Upper lobe of right lung (tissue), 1 donor: ENCODE measurements around the gene GRK5. TPM values are rescaled to one million over a fixed set of nuclear protein-coding genes. Genes with fewer than 3 reads are reported as not detected.

Experiments used
- ATAC-seq: fragments of 200-7000 bp; cut with Tn5 transposase; one replicate; pipeline ENCODE4 v1.9.1; 2020; ENCODE audit warnings: mild to moderate bottlenecking, moderate library complexity
- DNase-seq: peaks from one replicate; pipeline ENCODE4 v3.0.0-alpha.2; 2020
- H3K27ac ChIP-seq: fragments of 200-600 bp; one replicate; pipeline ENCODE4 v1.8.0; 2022
- H3K27me3 ChIP-seq: fragments of 200-600 bp; one replicate; pipeline ENCODE4 v1.8.0; 2022; ENCODE audit warnings: mild to moderate bottlenecking
- H3K36me3 ChIP-seq: fragments of 200-600 bp; one replicate; pipeline ENCODE4 v1.8.0; 2022
- H3K4me1 ChIP-seq: fragments of 200-600 bp; one replicate; pipeline ENCODE4 v1.8.0; 2022
- H3K4me3 ChIP-seq: fragments of 200-600 bp; one replicate; pipeline ENCODE4 v1.8.0; 2022; ENCODE audit warnings: mild to moderate bottlenecking
- H3K9me3 ChIP-seq: fragments of 200-600 bp; one replicate; pipeline ENCODE4 v1.8.0; 2022
- intact Hi-C: fragments of 100-400 bp; cut with DNase I; formaldehyde crosslinking; loops from one replicate; pipeline ENCODE4 v1.11.0; 2022
- total RNA-seq: library from RNA; stranded (reverse); fragmentation: NEBNext Ultra II Directional; extraction: Animal tissue kit (Norgen Biotek cat#: 25700); gene quantifications from one replicate; pipeline ENCODE4 v1.2.1, GENCODE V29; 2021
- TF ChIP-seq, protein P1 (sequence below): fragments of 200-600 bp; IDR thresholded peaks from one replicate; pipeline ENCODE4 v1.8.0; 2022; ENCODE audit warnings: antibody characterized with exemption
- donor health status: DM: no; HTN: yes; CAD: no; lungs with severe emphysema.

The GRK5 gene
- total RNA-seq, 1 donor from 2014 or later, result 83.5 TPM

DNA sequence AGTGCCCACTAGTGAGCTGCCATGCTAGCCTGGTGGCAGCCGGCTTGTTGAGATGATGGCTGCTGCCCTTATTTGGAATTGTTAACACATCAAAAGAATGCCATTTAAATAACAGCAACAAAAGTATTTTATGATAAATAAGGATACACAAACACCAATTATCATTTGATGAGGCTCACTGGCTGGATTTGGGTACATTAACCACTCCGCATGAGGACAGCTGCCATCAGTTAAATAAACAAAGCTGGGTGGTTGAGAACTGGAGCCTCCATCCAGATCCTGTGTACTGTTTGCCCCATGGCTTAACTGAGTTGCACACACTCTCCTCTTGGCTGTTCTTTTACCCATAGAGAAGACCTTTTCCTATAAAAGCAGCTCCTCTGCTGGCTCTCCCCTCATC lies 231.3 kb downstream of the GRK5 start:
- no peak for ATAC-seq
- H3K27ac ChIP-seq, result no peak overlapping the region
- no peaks in the 10 kb centered on the region for H3K9me3 ChIP-seq
- intact Hi-C loops, result no loop called here
- TF ChIP-seq, protein P1, sequence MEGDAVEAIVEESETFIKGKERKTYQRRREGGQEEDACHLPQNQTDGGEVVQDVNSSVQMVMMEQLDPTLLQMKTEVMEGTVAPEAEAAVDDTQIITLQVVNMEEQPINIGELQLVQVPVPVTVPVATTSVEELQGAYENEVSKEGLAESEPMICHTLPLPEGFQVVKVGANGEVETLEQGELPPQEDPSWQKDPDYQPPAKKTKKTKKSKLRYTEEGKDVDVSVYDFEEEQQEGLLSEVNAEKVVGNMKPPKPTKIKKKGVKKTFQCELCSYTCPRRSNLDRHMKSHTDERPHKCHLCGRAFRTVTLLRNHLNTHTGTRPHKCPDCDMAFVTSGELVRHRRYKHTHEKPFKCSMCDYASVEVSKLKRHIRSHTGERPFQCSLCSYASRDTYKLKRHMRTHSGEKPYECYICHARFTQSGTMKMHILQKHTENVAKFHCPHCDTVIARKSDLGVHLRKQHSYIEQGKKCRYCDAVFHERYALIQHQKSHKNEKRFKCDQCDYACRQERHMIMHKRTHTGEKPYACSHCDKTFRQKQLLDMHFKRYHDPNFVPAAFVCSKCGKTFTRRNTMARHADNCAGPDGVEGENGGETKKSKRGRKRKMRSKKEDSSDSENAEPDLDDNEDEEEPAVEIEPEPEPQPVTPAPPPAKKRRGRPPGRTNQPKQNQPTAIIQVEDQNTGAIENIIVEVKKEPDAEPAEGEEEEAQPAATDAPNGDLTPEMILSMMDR, result no peak
- no peak for DNase-seq
- no peak overlapping the region for H3K4me3 ChIP-seq
- H3K4me1 ChIP-seq, result peaks cover 13% of the 10 kb centered on the region
- H3K27me3 ChIP-seq, result no peaks in the 10 kb centered on the region
- H3K36me3 ChIP-seq, result peaks cover 23% of the 10 kb centered on the region

DNA sequence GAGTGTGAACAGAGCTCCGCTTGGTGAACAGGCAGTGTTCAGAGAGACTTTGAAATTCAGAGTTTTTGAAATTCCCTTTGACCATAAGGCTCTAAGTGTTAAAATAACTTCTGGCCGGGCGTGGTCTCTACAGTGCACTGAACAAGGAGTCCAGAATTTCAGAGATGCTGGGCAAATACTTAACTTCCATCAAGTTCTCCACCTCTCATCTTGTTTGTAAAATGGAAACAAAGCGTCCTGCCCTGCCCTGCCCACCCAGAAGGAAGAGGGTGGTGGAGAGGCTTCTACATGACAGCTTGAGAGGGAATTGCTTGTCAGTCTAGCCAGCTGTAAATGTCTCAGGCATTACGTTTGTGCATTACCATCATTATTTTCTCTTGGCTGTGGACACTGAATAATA lies 232.6 kb downstream of the GRK5 start:
- peak; percentile 66 for ATAC-seq
- H3K27me3 ChIP-seq, result no peaks in the 10 kb centered on the region
- no peaks in the 10 kb centered on the region for H3K9me3 ChIP-seq
- TF ChIP-seq, protein P1, result no peak
- intact Hi-C loops, result no loop called here
- H3K4me1 ChIP-seq, result peaks cover 13% of the 10 kb centered on the region
- H3K36me3 ChIP-seq, result peaks cover 23% of the 10 kb centered on the region
- no peak for DNase-seq
- H3K4me3 ChIP-seq, result no peak overlapping the region
- H3K27ac ChIP-seq, result no peak overlapping the region

DNA sequence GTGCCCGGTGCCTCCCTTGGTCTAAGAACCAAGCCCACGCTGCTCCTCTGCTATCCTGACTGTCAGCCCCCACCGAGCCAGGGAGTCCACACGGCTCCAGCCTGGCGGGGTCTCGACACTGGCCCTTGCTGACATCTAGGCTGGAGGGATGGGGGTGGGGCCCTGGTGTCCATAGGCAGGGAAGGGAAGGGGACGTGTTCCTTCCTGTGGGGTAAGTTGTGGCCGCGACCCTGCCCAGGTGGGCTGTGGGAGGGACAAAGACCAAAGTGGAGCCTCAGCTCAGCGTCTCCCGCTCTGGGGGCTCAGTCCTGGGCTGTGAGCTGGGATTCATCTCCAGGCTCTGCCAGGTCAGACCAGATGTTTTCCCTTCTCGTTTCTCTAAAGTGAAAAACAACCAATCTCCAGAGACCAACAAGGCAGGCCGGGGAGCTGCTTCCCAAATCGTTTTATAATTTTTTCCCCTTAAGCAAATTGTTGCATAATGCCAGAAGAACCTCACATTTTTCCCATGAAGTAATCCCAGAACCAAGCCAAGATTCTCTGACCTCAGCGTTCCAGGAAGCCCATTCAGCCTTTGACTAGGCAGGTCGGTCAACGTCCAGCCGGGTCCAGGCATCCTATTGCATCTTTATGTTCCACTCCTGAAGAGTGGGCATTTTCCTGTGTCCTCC lies 233.9 kb downstream of the GRK5 start:
- Histone ChIP-seq H3K27ac (peak overlapping the region; percentile 74), H3K4me1 (peaks cover 13% of the 10 kb centered on the region), H3K4me3 (no peak overlapping the region), H3K36me3 (peaks cover 19% of the 10 kb centered on the region), H3K9me3 (no peaks in the 10 kb centered on the region), H3K27me3 (no peaks in the 10 kb centered on the region)
- ATAC-seq (no peak), DNase-seq (peak; percentile 60)
- TF ChIP-seq, protein P1, result no peak
- intact Hi-C loops, result no loop called here

DNA sequence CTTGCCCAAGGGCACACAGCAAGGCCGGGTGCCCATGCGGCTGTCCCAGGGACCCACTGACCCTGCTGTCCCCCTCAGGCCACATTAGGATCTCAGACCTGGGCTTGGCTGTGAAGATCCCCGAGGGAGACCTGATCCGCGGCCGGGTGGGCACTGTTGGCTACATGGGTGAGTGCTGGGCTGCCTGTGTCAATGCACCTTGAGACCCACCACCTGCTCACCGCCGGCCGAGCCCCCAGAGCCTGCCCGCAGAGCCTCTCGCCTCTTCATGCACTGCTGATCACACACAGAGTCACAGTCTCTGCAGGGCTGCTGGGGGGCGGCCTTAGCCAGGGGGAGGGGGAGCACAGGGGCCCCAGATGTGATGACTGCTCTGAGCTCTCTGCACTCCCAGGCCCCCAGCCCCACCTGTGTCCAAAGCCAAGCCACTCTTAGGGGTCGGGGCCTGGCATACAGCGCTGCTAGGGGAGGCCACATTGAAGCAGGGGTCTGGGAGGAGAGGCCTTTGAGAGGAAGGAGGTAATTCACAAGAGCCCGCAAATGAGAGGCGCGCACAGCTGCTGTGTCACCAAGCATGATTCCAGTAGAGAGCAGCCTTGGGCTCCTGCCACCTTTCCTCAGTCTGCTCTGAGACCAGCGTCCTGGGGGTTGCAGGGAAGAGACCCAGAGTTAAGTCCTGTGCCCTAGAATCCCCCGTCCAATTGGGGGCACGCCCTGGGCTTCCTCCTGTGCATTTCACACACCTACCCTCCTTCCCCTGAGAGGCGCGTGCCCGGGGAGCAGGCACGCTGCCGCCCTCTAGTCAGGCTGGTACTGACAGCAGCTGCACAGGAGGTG lies 234.8 kb downstream of the GRK5 start:
- Histone ChIP-seq H3K36me3 (peaks cover 18% of the 10 kb centered on the region), H3K9me3 (no peaks in the 10 kb centered on the region), H3K4me3 (no peak overlapping the region), H3K27me3 (no peaks in the 10 kb centered on the region), H3K4me1 (peaks cover 13% of the 10 kb centered on the region), H3K27ac (peak overlapping the region; percentile 74)
- DNase-seq, result peak; percentile 59
- TF ChIP-seq, protein P1, result no peak
- intact Hi-C loops, result no loop called here
- no peak for ATAC-seq

DNA sequence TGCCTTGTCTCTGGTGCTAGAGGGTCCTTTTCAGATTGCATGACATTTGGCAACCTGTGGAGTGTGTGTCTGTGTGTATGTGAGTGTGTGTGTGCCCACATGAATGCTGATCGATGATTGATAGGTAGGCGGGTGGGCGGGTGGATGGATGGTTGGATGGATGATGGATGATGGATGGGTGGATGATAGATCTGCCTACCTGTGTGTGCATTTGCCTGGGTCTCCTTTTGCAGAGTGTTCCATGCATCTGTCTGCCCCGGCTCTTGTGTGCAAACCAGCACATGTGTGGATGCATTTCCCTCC lies 235.3 kb downstream of the GRK5 start:
- Histone ChIP-seq H3K4me3 (no peak overlapping the region), H3K9me3 (no peaks in the 10 kb centered on the region), H3K4me1 (peaks cover 13% of the 10 kb centered on the region), H3K36me3 (peaks cover 24% of the 10 kb centered on the region), H3K27ac (no peak overlapping the region), H3K27me3 (no peaks in the 10 kb centered on the region)
- ATAC-seq (no peak), DNase-seq (no peak)
- TF ChIP-seq, protein P1, result no peak
- intact Hi-C loops, result no loop called here
